RKO (cell line): ENCODE results near the gene IL12RB1.
"Not testable (repeated sequence)": the region's sequence is repeated elsewhere in the genome, so short reads cannot be mapped to it uniquely, and the experiment has no call there.

ENCODE experiments used
- DNase-seq: peaks from one replicate; pipeline ENCODE4 v3.0.0-alpha.2; 2016; ENCODE audit warnings: low spot score

The IL12RB1 gene

GRCh38 chr19:18089726-18090125 is 3.0 kb upstream of the IL12RB1 start:
- DNase-seq: no peak

- not testable (repeated sequence) for DNase-seq
These were observed 2.4 kb upstream of the IL12RB1 start for GRCh38 chr19:18089096-18089541.

DNA sequence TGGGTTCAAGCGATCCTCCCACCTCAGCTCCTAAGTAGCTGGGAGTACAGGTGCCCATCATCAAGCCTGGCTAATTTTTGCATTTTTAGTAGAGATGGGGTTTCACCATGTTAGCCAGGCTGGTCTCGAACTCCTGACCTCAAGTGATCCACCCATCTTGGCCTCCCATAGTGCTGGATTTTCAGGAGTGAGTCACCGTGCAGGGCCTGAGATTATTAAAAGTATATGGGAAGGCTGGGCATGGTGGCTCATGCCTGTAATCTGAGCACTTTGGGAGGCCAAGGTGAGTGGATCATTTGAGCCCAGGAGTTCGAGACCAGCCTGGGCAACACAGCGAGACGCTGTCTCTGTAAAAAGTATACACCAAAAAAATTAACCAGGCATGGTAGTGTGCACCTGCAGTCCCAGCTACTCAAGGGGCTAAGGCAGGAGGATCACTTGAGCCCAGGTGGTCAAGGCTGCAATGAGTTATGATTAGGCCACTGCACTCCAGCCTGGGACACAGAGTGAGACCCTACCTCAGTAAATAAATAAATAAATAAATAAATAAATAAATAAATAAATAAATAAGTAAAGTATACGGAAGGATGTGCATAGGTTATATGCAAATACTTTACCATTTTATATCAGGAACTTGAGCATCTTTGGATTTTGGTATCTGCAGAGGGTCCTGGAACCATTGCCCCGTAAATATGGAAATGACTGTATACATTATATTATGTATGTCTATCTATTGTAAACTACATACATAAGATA is 854 bp downstream of the IL12RB1 start:
- no peak for DNase-seq

GRCh38 chr19:18083929-18084684 is 2.6 kb downstream of the IL12RB1 start:
- DNase-seq: no peak

GRCh38 chr19:18074192-18074591 is 12.5 kb downstream of the IL12RB1 start:
- no peak for DNase-seq

DNA sequence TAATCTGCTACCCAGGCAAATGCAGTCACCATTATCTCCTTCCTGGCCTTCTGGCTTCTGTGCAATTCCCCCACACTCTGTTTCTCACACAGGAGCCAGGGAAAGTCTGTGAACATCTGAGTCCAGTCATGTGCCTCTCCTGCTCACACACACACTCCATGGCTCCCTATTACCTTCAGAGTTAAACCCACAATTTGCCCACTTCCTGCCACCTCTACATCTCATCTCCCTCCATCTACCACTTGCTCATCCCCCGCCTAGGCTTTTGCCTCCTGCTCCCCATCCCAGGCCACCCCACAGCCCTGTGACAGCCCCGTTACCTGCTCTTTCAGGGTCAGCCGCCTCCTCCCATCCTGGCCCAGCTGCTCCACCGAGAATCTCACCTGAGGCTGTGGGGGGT is 13.5 kb downstream of the IL12RB1 start:
- no peak for DNase-seq

GRCh38 chr19:18072335-18072734 is 14.4 kb downstream of the IL12RB1 start:
- no peak for DNase-seq

- no peak for DNase-seq
These were observed 16.6 kb downstream of the IL12RB1 start for GRCh38 chr19:18070181-18070580.

DNA sequence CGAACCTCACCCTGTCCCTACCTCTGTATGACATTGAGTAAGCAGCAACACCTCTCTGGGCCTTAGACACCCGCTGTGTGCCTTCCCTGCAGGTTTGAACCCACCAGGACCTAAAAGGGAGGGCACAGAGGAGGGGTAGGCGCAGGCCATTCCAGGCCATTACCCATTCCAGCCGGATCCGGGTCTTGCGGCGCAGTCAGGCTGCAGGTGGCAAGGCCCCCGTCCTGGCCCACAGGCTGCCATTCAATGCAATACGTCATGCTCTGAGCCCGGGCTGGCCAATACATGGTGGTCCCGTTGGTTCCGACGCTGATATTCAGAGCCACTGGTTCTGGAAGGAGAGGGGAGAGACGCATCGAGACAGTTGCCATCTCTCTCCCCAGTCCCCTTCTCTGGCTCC is 17.4 kb downstream of the IL12RB1 start:
- no peak for DNase-seq

DNA sequence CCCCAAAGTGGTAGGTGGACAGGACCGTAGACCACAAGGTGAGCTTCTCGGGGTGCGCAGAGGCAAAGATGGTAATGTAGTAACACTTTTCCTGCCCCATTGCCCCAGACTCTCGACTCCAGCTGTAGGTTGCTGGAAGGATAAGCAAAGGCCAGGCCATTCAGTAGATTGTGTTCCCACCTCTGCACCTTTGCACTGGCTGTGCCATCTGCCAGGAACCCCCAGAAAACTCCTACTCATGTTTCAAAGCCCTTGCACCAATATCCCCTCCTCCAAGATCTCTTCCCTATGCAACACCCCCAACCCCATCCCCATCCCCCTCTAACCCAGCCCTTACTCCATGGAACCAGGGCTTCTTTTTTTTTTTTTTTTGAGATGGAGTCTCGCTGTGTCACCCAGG is 18.3 kb downstream of the IL12RB1 start:
- no peak for DNase-seq

DNA sequence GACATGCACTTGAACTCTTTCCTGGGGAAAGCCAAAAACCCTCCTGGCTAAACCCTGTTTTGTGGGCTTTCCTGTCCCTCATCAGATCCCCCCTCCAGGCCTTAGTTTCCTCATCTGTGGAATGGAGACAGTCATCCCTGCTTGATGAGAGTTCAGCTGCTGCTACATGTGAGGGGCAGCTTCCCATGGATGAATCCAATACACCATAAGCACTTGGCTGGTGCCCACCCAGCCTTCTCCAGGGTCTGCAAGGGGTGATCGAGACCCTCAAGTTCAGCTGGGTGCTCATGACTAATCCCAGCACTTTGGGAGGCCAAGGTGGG is 21.6 kb downstream of the IL12RB1 start:
- DNase-seq: no peak

GRCh38 chr19:18063463-18063862 is 23.3 kb downstream of the IL12RB1 start:
- no peak for DNase-seq

GRCh38 chr19:18062028-18062427 is 24.7 kb downstream of the IL12RB1 start:
- no peak for DNase-seq

DNA sequence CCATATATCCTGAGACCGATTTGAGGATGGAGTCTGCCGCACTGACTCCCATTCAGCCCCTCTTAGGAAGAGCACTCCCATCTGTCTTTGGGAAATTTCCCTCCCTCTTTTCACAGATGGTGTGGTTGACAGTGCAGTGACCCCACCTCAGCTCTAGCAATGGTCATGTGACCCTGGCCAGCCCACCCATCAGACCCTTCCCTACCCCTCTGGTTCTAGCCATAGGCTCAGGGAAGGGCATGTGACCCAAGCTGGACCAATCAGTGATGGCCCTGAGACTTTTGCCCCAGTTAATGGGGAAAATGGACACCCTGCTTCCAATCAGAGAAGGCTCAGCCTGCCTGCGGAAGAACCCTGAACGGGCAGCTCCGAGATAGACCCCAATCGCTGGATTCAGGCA is 26.3 kb downstream of the IL12RB1 start:
- DNase-seq: no peak

DNA sequence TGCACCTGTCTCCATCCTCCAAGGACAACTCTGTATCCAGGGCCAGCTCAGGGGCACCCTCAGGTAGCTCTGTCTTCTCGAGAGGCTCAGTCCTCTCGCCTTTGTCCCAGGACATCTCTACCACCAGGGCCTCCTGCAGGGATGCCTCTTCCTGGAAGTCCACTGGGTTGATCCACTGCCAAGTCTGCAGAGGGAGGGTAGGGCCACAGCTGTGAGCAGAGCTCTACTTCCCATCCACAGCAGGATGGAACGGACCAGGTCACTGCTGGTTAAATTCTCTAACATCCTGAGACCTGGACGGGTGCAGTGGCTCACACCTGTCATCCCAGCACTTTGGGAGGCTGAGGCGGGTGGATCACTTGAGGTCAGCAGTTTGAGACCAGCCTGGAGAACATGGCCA is 26.8 kb downstream of the IL12RB1 start:
- DNase-seq: no peak

GRCh38 chr19:18059297-18059696 is 27.4 kb downstream of the IL12RB1 start:
- DNase-seq: no peak

- DNase-seq: peak; percentile 77
These were observed 28.3 kb downstream of the IL12RB1 start for GRCh38 chr19:18058208-18059009.

GRCh38 chr19:18057557-18057956 is 29.2 kb downstream of the IL12RB1 start:
- DNase-seq: no peak

GRCh38 chr19:18055967-18056366 is 30.8 kb downstream of the IL12RB1 start:
- DNase-seq: no peak

DNA sequence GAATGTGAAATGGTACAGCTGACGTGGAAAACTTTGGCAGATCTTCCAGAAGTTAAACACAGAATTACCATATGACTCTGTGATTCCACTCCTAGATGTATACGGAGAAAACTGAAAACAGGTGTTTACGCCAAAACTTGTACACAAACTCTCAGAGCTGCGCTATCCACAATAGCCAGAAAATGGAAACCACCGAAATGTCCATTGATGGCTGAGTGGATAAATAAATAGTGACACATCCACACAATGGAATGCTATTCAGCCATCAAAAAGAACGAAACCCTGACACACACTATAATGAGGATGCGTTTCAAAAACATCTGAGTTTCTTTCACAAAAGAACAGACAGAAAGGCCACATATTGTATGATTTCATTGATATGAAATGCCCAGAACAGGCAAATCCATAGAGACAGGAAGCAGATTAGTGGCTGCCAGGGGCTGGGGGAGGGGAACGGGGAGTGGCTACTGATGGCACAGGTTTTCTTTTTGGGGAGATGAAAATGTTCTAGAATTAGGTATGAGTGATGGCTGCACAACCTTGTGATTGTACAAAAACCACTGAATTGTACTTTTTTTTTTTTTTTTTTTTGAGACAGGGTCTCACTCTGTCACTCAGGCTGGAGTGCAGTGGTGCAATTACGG is 33.0 kb downstream of the IL12RB1 start:
- DNase-seq: no peak

GRCh38 chr19:18051887-18052286 is 34.8 kb downstream of the IL12RB1 start:
- DNase-seq: no peak

DNA sequence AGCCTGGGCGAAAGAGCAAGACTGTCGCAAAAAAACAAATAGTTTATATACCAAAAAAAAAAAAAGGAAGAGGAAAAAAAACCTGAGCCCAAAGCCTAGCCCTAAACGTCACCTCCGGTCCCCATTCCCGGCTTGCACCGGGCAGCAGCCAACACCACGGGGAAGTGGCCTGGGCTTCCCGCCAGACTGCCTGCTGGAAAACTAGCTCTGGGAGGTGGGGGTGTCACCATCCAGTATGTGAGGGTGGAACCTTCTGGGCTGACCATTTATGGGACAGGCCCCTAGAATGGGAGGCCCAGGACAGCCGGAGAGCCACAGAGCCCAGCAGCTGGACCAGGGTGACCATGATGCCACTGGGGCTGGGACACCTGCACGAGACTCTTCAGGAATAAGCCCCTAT is 37.3 kb downstream of the IL12RB1 start:
- no peak for DNase-seq
